Loucy (cell line): ENCODE data around the gene ZNF23.

Experiments used
- H2AFZ ChIP-seq: fragments of 200-600 bp; sonication (generic); 2 replicates; pipeline ENCODE4 v1.6.0; 2016; ENCODE audit warnings: antibody characterized with exemption, mild to moderate bottlenecking, low read length, moderate library complexity
- H3F3A ChIP-seq: fragments of 200-600 bp; 2 replicates; pipeline ENCODE4 v1.6.0; 2016; ENCODE audit warnings: antibody characterized with exemption, low read depth, mild to moderate bottlenecking
- H3K27me3 ChIP-seq: fragments of 200-600 bp; sonication (generic); 2 replicates; pipeline ENCODE4 v1.6.1; 2014; ENCODE audit warnings: low read length, mild to moderate bottlenecking; ENCODE audit not compliant: insufficient read depth, poor library complexity, severe bottlenecking
- H3K36me3 ChIP-seq: fragments of 200-600 bp; sonication (generic); 2 replicates; pipeline ENCODE4 v1.6.1; 2016; ENCODE audit warnings: low read length; ENCODE audit not compliant: insufficient read depth
- H3K4me1 ChIP-seq: fragments of 200-600 bp; sonication (generic); 2 replicates; pipeline ENCODE4 v1.5.1; 2014; ENCODE audit warnings: low read length, mild to moderate bottlenecking; ENCODE audit not compliant: insufficient read depth, poor library complexity, severe bottlenecking
- H3K4me2 ChIP-seq: fragments of 200-600 bp; sonication (generic); 2 replicates; pipeline ENCODE4 v1.6.0; 2014; ENCODE audit warnings: antibody characterized with exemption, low read length, low read depth, mild to moderate bottlenecking; ENCODE audit not compliant: poor library complexity, severe bottlenecking
- H3K4me3 ChIP-seq: fragments of 200-600 bp; sonication (generic); 2 replicates; pipeline ENCODE4 v1.5.1; 2014; ENCODE audit warnings: low read length, mild to moderate bottlenecking, mixed read lengths; ENCODE audit not compliant: poor library complexity, severe bottlenecking
- H3K79me2 ChIP-seq: fragments of 200-600 bp; sonication (generic); 2 replicates; pipeline ENCODE4 v1.6.1; 2014; ENCODE audit warnings: low read length; ENCODE audit not compliant: insufficient read depth
- H3K9ac ChIP-seq: fragments of 200-600 bp; sonication (generic); 2 replicates; pipeline ENCODE4 v1.6.0; 2014; ENCODE audit warnings: mild to moderate bottlenecking, low read depth, low read length, moderate library complexity; ENCODE audit not compliant: poor library complexity, severe bottlenecking
- H3K9me2 ChIP-seq: fragments of 200-600 bp; sonication (generic); replicated peaks from 2 replicates; pipeline ENCODE4 v1.6.1; 2016; ENCODE audit warnings: low read depth, low read length, mixed read lengths
- H3K9me3 ChIP-seq: fragments of 200-600 bp; sonication (generic); 2 replicates; pipeline ENCODE4 v1.6.1; 2014; ENCODE audit warnings: mild to moderate bottlenecking, antibody characterized with exemption, low read length, low read depth; ENCODE audit not compliant: insufficient read depth
- H4K20me1 ChIP-seq: fragments of 200-600 bp; sonication (generic); 2 replicates; pipeline ENCODE4 v1.6.0; 2014; ENCODE audit warnings: antibody characterized with exemption, low read length, mild to moderate bottlenecking; ENCODE audit not compliant: insufficient read depth, poor library complexity, severe bottlenecking
- EZH2phosphoT487 ChIP-seq: fragments of 200-600 bp; IDR thresholded peaks from 2 replicates; pipeline ENCODE4 v1.6.1; 2018; ENCODE audit warnings: antibody characterized with exemption, mild to moderate bottlenecking, moderate library complexity, borderline replicate concordance
- TF ChIP-seq, protein P1 (sequence below): fragments of 200-600 bp; sonication (generic); conservative IDR thresholded peaks from 2 replicates; pipeline ENCODE4 v1.5.1; 2014; ENCODE audit warnings: mild to moderate bottlenecking, antibody characterized with exemption, low read length

The ZNF23 gene

DNA sequence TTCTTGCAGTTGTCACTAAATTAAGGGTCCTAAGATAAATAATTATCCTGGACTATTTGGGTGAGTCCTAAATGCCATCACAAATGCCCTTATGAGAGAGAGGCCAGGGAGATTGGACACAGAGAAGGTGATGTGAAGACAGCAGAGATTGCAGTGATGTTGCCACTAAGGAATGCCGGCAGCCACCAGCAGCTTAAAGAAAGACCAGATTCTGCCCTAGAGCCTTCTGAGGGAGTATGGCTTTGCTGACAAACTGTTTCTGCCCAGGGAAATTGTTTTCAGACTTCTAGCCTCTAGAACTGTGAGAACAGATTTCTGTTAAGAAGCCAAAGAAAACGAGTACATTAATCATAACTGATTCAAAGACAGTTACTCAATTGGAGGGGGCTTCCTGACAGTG lies 10.0 kb upstream of the ZNF23 start:
- Histone ChIP-seq H3F3A (no peaks in the 10 kb centered on the region), H3K79me2 (no peaks in the 10 kb centered on the region), H3K36me3 (no peaks in the 10 kb centered on the region), H3K4me1 (no peaks in the 10 kb centered on the region), H3K4me3 (no peak overlapping the region), H3K9me2 (no peaks in the 10 kb centered on the region), H3K9ac (no peak overlapping the region), H3K4me2 (no peak overlapping the region), H2AFZ (no peak overlapping the region), H3K9me3 (no peaks in the 10 kb centered on the region), H4K20me1 (peaks cover 3% of the 10 kb centered on the region), H3K27me3 (no peaks in the 10 kb centered on the region)
- TF ChIP-seq, protein P1, sequence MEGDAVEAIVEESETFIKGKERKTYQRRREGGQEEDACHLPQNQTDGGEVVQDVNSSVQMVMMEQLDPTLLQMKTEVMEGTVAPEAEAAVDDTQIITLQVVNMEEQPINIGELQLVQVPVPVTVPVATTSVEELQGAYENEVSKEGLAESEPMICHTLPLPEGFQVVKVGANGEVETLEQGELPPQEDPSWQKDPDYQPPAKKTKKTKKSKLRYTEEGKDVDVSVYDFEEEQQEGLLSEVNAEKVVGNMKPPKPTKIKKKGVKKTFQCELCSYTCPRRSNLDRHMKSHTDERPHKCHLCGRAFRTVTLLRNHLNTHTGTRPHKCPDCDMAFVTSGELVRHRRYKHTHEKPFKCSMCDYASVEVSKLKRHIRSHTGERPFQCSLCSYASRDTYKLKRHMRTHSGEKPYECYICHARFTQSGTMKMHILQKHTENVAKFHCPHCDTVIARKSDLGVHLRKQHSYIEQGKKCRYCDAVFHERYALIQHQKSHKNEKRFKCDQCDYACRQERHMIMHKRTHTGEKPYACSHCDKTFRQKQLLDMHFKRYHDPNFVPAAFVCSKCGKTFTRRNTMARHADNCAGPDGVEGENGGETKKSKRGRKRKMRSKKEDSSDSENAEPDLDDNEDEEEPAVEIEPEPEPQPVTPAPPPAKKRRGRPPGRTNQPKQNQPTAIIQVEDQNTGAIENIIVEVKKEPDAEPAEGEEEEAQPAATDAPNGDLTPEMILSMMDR, result no peak
- TF ChIP-seq EZH2phosphoT487, result no peak

DNA sequence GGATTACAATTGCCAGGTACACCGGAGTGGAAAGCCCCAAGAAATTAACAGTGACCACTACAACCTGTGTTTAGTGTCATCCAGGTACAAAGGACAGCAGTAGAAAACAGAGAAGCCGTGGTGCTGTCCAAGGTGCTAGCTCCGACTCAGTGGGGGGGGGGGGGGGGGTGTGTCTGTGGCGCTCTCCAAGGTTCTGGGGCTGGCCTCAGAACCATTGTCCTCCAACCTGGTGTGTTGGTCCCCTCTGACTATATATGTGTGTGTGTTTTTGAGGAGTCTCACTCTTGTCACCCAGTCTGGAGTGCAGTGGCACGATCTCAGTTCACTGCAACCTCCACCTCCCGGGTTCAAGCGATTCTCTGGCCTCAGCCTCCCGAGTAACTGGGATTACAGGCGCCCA lies 5.8 kb upstream of the ZNF23 start:
- TF ChIP-seq, protein P1, result no peak
- no peak for TF ChIP-seq EZH2phosphoT487
- H2AFZ ChIP-seq, result no peak overlapping the region
- H3K4me3 ChIP-seq, result no peak overlapping the region
- H4K20me1 ChIP-seq, result peaks cover 3% of the 10 kb centered on the region
- H3K9me3 ChIP-seq, result no peaks in the 10 kb centered on the region
- no peaks in the 10 kb centered on the region for H3K79me2 ChIP-seq
- no peaks in the 10 kb centered on the region for H3K36me3 ChIP-seq
- H3K9ac ChIP-seq, result no peak overlapping the region
- H3K27me3 ChIP-seq, result no peaks in the 10 kb centered on the region
- peaks cover under 1% of the 10 kb centered on the region for H3K4me1 ChIP-seq
- no peaks in the 10 kb centered on the region for H3F3A ChIP-seq
- no peak overlapping the region for H3K4me2 ChIP-seq
- H3K9me2 ChIP-seq, result no peaks in the 10 kb centered on the region

DNA sequence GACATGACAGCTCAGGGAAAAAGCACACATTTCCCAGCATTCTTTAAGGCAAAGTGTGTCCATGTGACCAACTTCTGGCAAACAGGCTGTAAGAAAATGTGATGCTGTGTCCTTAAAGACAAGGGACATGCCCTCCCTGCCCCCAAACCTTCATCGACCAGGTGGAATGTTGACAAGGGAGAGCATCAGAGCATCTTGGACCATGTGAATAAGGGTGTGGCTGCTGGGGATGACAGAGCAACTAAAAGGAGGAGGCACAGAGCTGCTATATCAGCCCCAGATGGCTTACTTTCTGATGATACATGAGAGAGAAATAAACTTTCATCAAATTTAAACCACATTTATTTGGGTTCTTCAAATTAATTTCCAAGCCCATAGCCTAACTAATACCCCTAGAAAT lies 2.2 kb upstream of the ZNF23 start:
- Histone ChIP-seq H3K4me1 (peaks cover 19% of the 10 kb centered on the region), H4K20me1 (peaks cover 3% of the 10 kb centered on the region), H3K27me3 (no peaks in the 10 kb centered on the region), H3K4me3 (no peak overlapping the region), H3K9me2 (no peaks in the 10 kb centered on the region), H3K9me3 (no peaks in the 10 kb centered on the region), H3K79me2 (peaks cover 19% of the 10 kb centered on the region), H2AFZ (no peak overlapping the region), H3K4me2 (no peak overlapping the region), H3K9ac (no peak overlapping the region), H3F3A (no peaks in the 10 kb centered on the region), H3K36me3 (no peaks in the 10 kb centered on the region)
- TF ChIP-seq, protein P1, result no peak
- no peak for TF ChIP-seq EZH2phosphoT487
